Endothelial cell of umbilical vein (primary cell): ENCODE data around the gene HABP4.

ENCODE experiments used
- POLR2A ChIP-seq: IDR thresholded peaks from 2 replicates; pipeline ENCODE4 v1.6.1; 2012; ENCODE audit warnings: low read depth, mild to moderate bottlenecking, control low read depth, low read length
- POLR2AphosphoS5 ChIP-seq: IDR thresholded peaks from 2 replicates; pipeline ENCODE4 v1.6.1; 2012; ENCODE audit warnings: low read depth, mild to moderate bottlenecking, control low read depth, low read length, moderate library complexity; ENCODE audit not compliant: insufficient read depth
- TF ChIP-seq, protein P1 (sequence below): IDR thresholded peaks from 2 replicates; pipeline ENCODE4 v1.6.1; 2011; ENCODE audit not compliant: insufficient read depth, insufficient read length
- TF ChIP-seq, protein P2 (sequence below), 2 donors: IDR thresholded peaks; 1 replicate in 1 of 2; 2 replicates in 1 of 2; pipeline ENCODE4 v1.5.1; 2011; ENCODE audit warnings: low read length in 2 of 2, mild to moderate bottlenecking in 2 of 2, moderate library complexity in 2 of 2, control low read depth in 1 of 2, inconsistent platforms in 1 of 2, low read depth in 1 of 2; ENCODE audit not compliant: insufficient read depth in 1 of 2; ENCODE audit errors: extremely low read depth in 1 of 2

DNA sequence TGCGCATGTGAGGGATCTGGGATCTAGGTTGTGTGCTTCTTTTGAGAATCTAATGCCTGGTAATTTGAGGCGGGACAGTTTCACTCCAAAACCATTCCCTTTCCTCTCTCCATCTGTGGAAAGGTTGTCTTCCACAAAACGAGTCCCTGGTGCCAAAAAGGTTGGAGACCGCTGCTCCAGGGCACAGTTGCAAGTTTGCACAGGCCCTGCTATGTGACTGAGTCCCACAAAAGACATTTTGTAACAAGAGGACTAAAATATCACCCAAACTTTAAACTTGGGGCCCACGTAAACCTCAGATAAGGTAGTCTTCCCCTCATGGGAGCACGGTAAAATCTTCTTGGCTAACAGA lies 26.0 kb upstream of the HABP4 start:
- TF ChIP-seq, protein P1, sequence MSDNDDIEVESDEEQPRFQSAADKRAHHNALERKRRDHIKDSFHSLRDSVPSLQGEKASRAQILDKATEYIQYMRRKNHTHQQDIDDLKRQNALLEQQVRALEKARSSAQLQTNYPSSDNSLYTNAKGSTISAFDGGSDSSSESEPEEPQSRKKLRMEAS: no peak
- no peak for TF ChIP-seq POLR2AphosphoS5
- TF ChIP-seq, protein P2, sequence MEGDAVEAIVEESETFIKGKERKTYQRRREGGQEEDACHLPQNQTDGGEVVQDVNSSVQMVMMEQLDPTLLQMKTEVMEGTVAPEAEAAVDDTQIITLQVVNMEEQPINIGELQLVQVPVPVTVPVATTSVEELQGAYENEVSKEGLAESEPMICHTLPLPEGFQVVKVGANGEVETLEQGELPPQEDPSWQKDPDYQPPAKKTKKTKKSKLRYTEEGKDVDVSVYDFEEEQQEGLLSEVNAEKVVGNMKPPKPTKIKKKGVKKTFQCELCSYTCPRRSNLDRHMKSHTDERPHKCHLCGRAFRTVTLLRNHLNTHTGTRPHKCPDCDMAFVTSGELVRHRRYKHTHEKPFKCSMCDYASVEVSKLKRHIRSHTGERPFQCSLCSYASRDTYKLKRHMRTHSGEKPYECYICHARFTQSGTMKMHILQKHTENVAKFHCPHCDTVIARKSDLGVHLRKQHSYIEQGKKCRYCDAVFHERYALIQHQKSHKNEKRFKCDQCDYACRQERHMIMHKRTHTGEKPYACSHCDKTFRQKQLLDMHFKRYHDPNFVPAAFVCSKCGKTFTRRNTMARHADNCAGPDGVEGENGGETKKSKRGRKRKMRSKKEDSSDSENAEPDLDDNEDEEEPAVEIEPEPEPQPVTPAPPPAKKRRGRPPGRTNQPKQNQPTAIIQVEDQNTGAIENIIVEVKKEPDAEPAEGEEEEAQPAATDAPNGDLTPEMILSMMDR (IDR thresholded peaks at IDR 0.05; ENCODE audit: extremely low read depth in 1 of 2, insufficient read depth in 1 of 2, low read depth in 1 of 2, low read length in 2 of 2): no peak
- no peak for TF ChIP-seq POLR2A
